ENCODE results near the gene KRTAP4-11. TPM values are rescaled to one million over a fixed set of nuclear protein-coding genes. Genes with fewer than 3 reads are reported as not detected.

KRTAP4-11 gene
- total RNA-seq, 1 experiment from 2014 or later, result not detected

DNA sequence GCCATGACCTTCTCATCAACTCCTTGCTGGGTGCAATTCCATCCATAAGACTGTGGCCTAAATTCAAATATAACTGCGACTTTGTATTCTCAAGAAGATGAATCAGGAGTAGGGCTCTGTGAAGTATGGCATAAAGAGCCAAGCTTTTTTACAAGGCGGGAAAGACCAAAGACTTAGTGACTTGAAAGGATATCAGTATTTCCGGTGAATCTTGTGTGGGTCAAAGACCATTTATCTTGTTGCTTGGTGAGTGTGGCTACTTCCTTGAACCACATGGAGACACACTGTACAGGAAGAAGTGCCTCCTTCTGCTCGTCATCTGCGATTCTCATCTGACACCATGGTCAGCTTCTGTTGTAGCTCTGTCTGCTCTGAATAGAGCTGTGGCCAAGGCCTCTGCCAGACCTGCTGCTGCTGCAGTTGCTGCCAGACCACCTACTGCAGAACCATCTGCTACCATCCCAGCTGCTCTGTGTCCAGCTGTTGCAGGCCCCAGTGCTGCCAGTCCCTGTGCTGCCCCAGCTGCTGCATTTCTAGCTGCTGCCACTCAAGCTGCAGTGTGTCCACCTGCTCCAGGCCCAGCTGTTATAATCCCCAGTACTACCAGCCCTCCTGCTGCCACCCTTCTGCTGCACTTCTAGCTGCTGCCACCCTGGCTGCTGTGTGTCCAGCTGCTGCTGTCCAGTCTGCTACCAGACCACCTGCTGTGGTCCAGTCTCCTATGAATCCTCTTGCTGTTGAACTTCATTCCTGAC, 46.4 kb downstream of the KRTAP4-11 start:
- Mint-ChIP-seq H3K9me3 (no peaks in the 10 kb centered on the region), H3K4me3 (no peak overlapping the region), H3K27ac (no peak overlapping the region), H3K4me1 (no peaks in the 10 kb centered on the region), H3K36me3 (ENCODE audit: insufficient read depth in 1 of 3, low read depth in 3 of 3) (no peaks in the 10 kb centered on the region), H3K27me3 (ENCODE audit: low read depth) (no peaks in the 10 kb centered on the region; the same call in none of the 2 replicates)
- H2AK5ac ChIP-seq (ENCODE audit: insufficient read length, low read length), result no peak overlapping the region
- H2BK5ac ChIP-seq (ENCODE audit: insufficient read length, low read length), result no peak overlapping the region
- no peak overlapping the region for H3K18ac ChIP-seq (ENCODE audit: insufficient read length, low read depth, low read length)
- H3K4me2 ChIP-seq (ENCODE audit: insufficient read depth, insufficient read length, low read length), result no peak overlapping the region
- H3K79me2 ChIP-seq (ENCODE audit: insufficient read depth, low read length), result no peaks in the 10 kb centered on the region
- no peak overlapping the region for H4K5ac ChIP-seq (ENCODE audit: insufficient read length, low read depth, low read length)
- no peak for DNase-seq
- H2BK15ac ChIP-seq (ENCODE audit: low read depth, low read length), result no peak overlapping the region
- no peak overlapping the region for H2BK120ac ChIP-seq (ENCODE audit: low read depth, low read length, poor library complexity, severe bottlenecking)
- no peak overlapping the region for H3K14ac ChIP-seq (ENCODE audit: insufficient read depth, low read length)
- H3K27ac ChIP-seq (ENCODE audit: insufficient read length, low read depth, low read length), result no peak overlapping the region
- no peak overlapping the region for H3K23ac ChIP-seq (ENCODE audit: insufficient read length, low read depth, low read length)
- no peaks in the 10 kb centered on the region for H3K9me3 ChIP-seq (ENCODE audit: control insufficient read depth, low read depth, low read length)
- no peaks in the 10 kb centered on the region for H4K20me1 ChIP-seq (ENCODE audit: control insufficient read depth, insufficient read depth, insufficient read length)
- H3K4me1 ChIP-seq (ENCODE audit: insufficient read depth, low read length), result no peaks in the 10 kb centered on the region
- no peak overlapping the region for H3K4ac ChIP-seq (ENCODE audit: low read depth, low read length)
- WGBS (ENCODE audit: extremely low coverage, insufficient read length, low lambda C conversion rate), result no CpG with 5 or more reads among the region's 5 CpGs
- H2BK20ac ChIP-seq (ENCODE audit: low read depth, low read length, poor library complexity, severe bottlenecking), result no peak overlapping the region
- no peak overlapping the region for H2AFZ ChIP-seq (ENCODE audit: low read length)
- H3K9ac ChIP-seq (ENCODE audit: extremely low read depth, insufficient read length, low read length), result no peak overlapping the region
- no peak overlapping the region for H3T11ph ChIP-seq (ENCODE audit: low read length)
- H4K91ac ChIP-seq (ENCODE audit: insufficient read length, low read depth, low read length), result no peak overlapping the region
- H3K27me3 ChIP-seq (ENCODE audit: insufficient read depth, low read length), result no peaks in the 10 kb centered on the region
- no peaks in the 10 kb centered on the region for H3K23me2 ChIP-seq (ENCODE audit: insufficient read length, low read depth, low read length, poor library complexity, severe bottlenecking)
- no peaks in the 10 kb centered on the region for H3K79me1 ChIP-seq (ENCODE audit: insufficient read depth, low read depth, low read length, poor library complexity, severe bottlenecking)
- no peak overlapping the region for H3K56ac ChIP-seq (ENCODE audit: insufficient read length, low read depth, low read length)
- TF ChIP-seq, protein P1, sequence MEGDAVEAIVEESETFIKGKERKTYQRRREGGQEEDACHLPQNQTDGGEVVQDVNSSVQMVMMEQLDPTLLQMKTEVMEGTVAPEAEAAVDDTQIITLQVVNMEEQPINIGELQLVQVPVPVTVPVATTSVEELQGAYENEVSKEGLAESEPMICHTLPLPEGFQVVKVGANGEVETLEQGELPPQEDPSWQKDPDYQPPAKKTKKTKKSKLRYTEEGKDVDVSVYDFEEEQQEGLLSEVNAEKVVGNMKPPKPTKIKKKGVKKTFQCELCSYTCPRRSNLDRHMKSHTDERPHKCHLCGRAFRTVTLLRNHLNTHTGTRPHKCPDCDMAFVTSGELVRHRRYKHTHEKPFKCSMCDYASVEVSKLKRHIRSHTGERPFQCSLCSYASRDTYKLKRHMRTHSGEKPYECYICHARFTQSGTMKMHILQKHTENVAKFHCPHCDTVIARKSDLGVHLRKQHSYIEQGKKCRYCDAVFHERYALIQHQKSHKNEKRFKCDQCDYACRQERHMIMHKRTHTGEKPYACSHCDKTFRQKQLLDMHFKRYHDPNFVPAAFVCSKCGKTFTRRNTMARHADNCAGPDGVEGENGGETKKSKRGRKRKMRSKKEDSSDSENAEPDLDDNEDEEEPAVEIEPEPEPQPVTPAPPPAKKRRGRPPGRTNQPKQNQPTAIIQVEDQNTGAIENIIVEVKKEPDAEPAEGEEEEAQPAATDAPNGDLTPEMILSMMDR (conservative IDR thresholded peaks at IDR 0.05), result no peak
- H4K8ac ChIP-seq (replicated peaks; ENCODE audit: insufficient read length, low read depth, low read length), result no peak overlapping the region
- H2BK12ac ChIP-seq (ENCODE audit: insufficient read length, low read depth, low read length), result no peak overlapping the region

All from H9 (cell line).